Heart left ventricle (tissue), 16 donors: ENCODE results near the gene HMGN4. TPM values are rescaled to one million over a fixed set of nuclear protein-coding genes. Genes with fewer than 3 reads are reported as not detected.
"Not testable (repeated sequence)": the region's sequence is repeated elsewhere in the genome, so short reads cannot be mapped to it uniquely, and the experiment has no call there.

Source experiments
- ATAC-seq, 4 donors: fragments of 200-7000 bp; cut with Tn5 transposase; one replicate each; pipeline ENCODE4 v1.9.1; 2020 to 2022; ENCODE audit warnings: moderate library complexity in 4 of 4, mild to moderate bottlenecking in 3 of 4, moderate number of reproducible peaks in 1 of 4
- DNase-seq, 5 donors: peaks; one replicate each; pipeline ENCODE4 v3.0.0-alpha.2; 2020
- H3K27ac ChIP-seq, 12 donors: fragments of 200-600 bp; sonication (generic) in 4 of 12; one replicate each; pipeline versions ENCODE4 v1.5.0 to v1.8.0; 2016 to 2022; ENCODE audit warnings: mild to moderate bottlenecking in 2 of 12
- H3K27me3 ChIP-seq, 9 donors: fragments of 200-600 bp; sonication (generic) in 2 of 9; one replicate each; pipeline versions ENCODE4 v1.5.1 to v1.8.0; 2016 to 2022; ENCODE audit warnings: mild to moderate bottlenecking in 3 of 9
- H3K36me3 ChIP-seq, 9 donors: fragments of 200-600 bp; sonication (generic) in 2 of 9; one replicate each; pipeline versions ENCODE4 v1.5.0 to v1.8.0; 2018 to 2022; ENCODE audit warnings: mild to moderate bottlenecking in 2 of 9
- H3K4me1 ChIP-seq, 12 donors: fragments of 200-600 bp; sonication (generic) in 4 of 12; one replicate each; pipeline versions ENCODE4 v1.5.0 to v1.8.0; 2016 to 2022; ENCODE audit warnings: mild to moderate bottlenecking in 3 of 12
- H3K4me3 ChIP-seq, 12 donors: fragments of 200-600 bp; sonication (generic) in 4 of 12; one replicate each; pipeline versions ENCODE4 v1.5.0 to v1.8.0; 2017 to 2022; ENCODE audit warnings: mild to moderate bottlenecking in 9 of 12, moderate library complexity in 4 of 12
- H3K9me3 ChIP-seq, 12 donors: fragments of 200-600 bp; sonication (generic) in 4 of 12; one replicate each; pipeline versions ENCODE4 v1.5.0 to v1.8.0; 2016 to 2022; ENCODE audit warnings: mild to moderate bottlenecking in 1 of 12
- CTCF ChIP-seq, 12 donors: fragments of 200-600 bp; sonication (generic) in 4 of 12; IDR thresholded peaks; one replicate each; pipeline versions ENCODE4 v1.5.0 to v1.8.0; 2018 to 2022; ENCODE audit warnings: antibody characterized with exemption in 12 of 12, mild to moderate bottlenecking in 5 of 12
- POLR2A ChIP-seq, 2 donors: fragments of 450-650 bp; IDR thresholded peaks; one replicate each; pipeline ENCODE4 v1.6.1; 2017; ENCODE audit warnings: antibody characterized with exemption in 2 of 2, mild to moderate bottlenecking in 2 of 2, moderate library complexity in 2 of 2
- WGBS, 4 donors: extraction: QIAGEN DNeasy Blood & Tissue Kit in 2 of 4; methylation state at CpG; one replicate each; pipeline versions ENCODE4 v1.1.5 to v1.1.7; 2013 to 2018; 5-methylcytosine and 5-hydroxymethylcytosine counted together
- intact Hi-C, 10 donors: fragments of 100-400 bp; cut with DNase I; formaldehyde crosslinking; loops; one replicate each; pipeline versions ENCODE4 v1.11.1 to v1.14.2; 2022
- polyA plus RNA-seq, 2 donors: library from polyadenylated mRNA; stranded (reverse); fragments of 200-250 nt; gene quantifications; one replicate each; pipeline ENCODE4 v1.2.3, GENCODE V29; 2013
- total RNA-seq, 9 donors: library from RNA; depleted of rRNA in 2 of 9; stranded (reverse); fragments of >200 nt in 2 of 9; fragmentation: NEBNext Ultra II Directional in 3 of 9; extraction: Animal tissue kit (Norgen Biotek cat#: 25700) in 3 of 9; gene quantifications; one replicate each; pipeline versions ENCODE4 v1.1.0 to v1.2.4, GENCODE V29; 2016 to 2023
- donor health status: ischemic (EF 13 %, LVEDD 7.1; RV severe dilation, severe dysfunction).
- donor health status: healthy with polysubstance abuse.
- donor health status: DM: no; HTN: yes; CAD: no.
- donor health status: DM: no; HTN: no; CAD: no.
- donor health status: ischemic (EF 25% LVEDD 6.9; RV normal size, moderate dysfunction).
- donor health status: ischemic (EF 25% LVEDD 5.7; RV mildly dilated, moderate dysfunction).
- donor health status: healthy.
- donor health status: DM: yes; HTN: yes; CAD: no.
- donor health status: ischemic (EF 35%, LVEDD 5.7; RV mildly dilated, moderate dysfunction).
- donor health status: nonischemic (EF 11% LVEDD 7.7; RV severe dilation, severe dysfunction).
- donor health status: DM: yes; HTN: yes; CAD: no.
- donor health status: PGD.
- donor health status: ischemic (EF 29% LVEDD 5.4; RV normal size, mild dysfunction).
- donor health status: nonischemic (EF 23%, LVEDD 6.1; RV moderate dilation, normal function).

Gene HMGN4
- total and polyA plus RNA-seq, 11 donors: 5.8 to 52.8 (median 32.1) TPM

- Histone ChIP-seq H3K9me3 (no peaks in the 10 kb centered on the region), H3K4me1 (no peaks in the 10 kb centered on the region), H3K27ac (no peak overlapping the region), H3K4me3 (no peak overlapping the region), H3K27me3 (peaks cover 0 to 18% (median 3%) of the 10 kb centered on the region in 9 donors), H3K36me3 (no peaks in the 10 kb centered on the region)
- WGBS, 4 donors: 49 to 63% (median 53%) methylated on average over 3 of the region's 3 CpGs
- intact Hi-C loops: no loop called here
- TF ChIP-seq CTCF (IDR thresholded peaks at IDR 0.05): no peak
- no peak for TF ChIP-seq POLR2A (IDR thresholded peaks at IDR 0.05)
- no peak for ATAC-seq
- DNase-seq: no peak
These were observed 30.5 kb upstream of the HMGN4 start for GRCh38 chr6:26507658-26508057.

- H3K4me1 ChIP-seq, intact Hi-C loops: not testable (repeated sequence)
- 65 to 75% (median 68%) methylated on average over 8 of the region's 8 CpGs for whole genome bisulfite sequencing, 4 donors
These were observed 27.1 kb upstream of the HMGN4 start for GRCh38 chr6:26511033-26511432.

GRCh38 chr6:26514984-26515383 lies 23.2 kb upstream of the HMGN4 start:
- no peak for ATAC-seq
- no peak overlapping the region for H3K27ac ChIP-seq
- no peaks in the 10 kb centered on the region for H3K9me3 ChIP-seq
- 81 to 97% (median 84%) methylated on average over 2 of the region's 2 CpGs for WGBS, 4 donors
- intact Hi-C loops: loop anchor here in 2 of 10 donors (5.0 kb wide), 1 partner anchor 38 kb away; no protein-coding TSS in a partner anchor
- no peaks in the 10 kb centered on the region for H3K27me3 ChIP-seq
- DNase-seq: no peak
- no peak for TF ChIP-seq CTCF (IDR thresholded peaks at IDR 0.05)
- no peak for TF ChIP-seq POLR2A (IDR thresholded peaks at IDR 0.05)
- H3K4me1 ChIP-seq: peaks cover 0 to 1% (median 0%) of the 10 kb centered on the region in 12 donors
- H3K4me3 ChIP-seq: no peak overlapping the region
- H3K36me3 ChIP-seq: no peaks in the 10 kb centered on the region

More at GRCh38 chr6:26511033-26511432, 27.1 kb upstream of the HMGN4 start:
- not testable (repeated sequence) for DNase-seq, H3K9me3 ChIP-seq, H3K27me3 ChIP-seq, H3K4me3 ChIP-seq, H3K27ac ChIP-seq, ATAC-seq, H3K36me3 ChIP-seq

- 76 to 84% (median 81%) methylated on average over 9 of the region's 9 CpGs for WGBS, 4 donors
- ATAC-seq (no peak), DNase-seq (no peak)
- TF ChIP-seq POLR2A (IDR thresholded peaks at IDR 0.05) (no peak), CTCF (IDR thresholded peaks at IDR 0.05) (no peak)
- Histone ChIP-seq H3K9me3 (no peaks in the 10 kb centered on the region), H3K4me3 (no peak overlapping the region), H3K36me3 (no peaks in the 10 kb centered on the region), H3K27ac (no peak overlapping the region), H3K27me3 (no peaks in the 10 kb centered on the region), H3K4me1 (peaks cover 0 to 7% (median 5%) of the 10 kb centered on the region in 12 donors)
- intact Hi-C loops: loop anchor here in 2 of 10 donors (5.0 kb wide), 1 partner anchor 39 kb away; no protein-coding TSS in a partner anchor
These were observed 21.4 kb upstream of the HMGN4 start for GRCh38 chr6:26516481-26517427.
